HT1080 (cell line): ENCODE measurements around the gene NRDE2. TPM values are rescaled to one million over a fixed set of nuclear protein-coding genes. Genes with fewer than 3 reads are reported as not detected.
"Not testable (repeated sequence)": the region's sequence is repeated elsewhere in the genome, so short reads cannot be mapped to it uniquely, and the experiment has no call there.

Experiments
- DNase-seq: peaks from one replicate; pipeline ENCODE4 v3.0.0-alpha.2; 2015; ENCODE audit warnings: low read depth
- total RNA-seq: library from RNA; depleted of rRNA; stranded (reverse); fragments of >200 nt; shearing (Covaris generic); gene quantifications from 2 replicates; pipeline ENCODE4 v1.2.3, GENCODE V29; 2014

The NRDE2 gene
- total RNA-seq, 1 experiment from 2014 or later = 16.4 TPM

- DNase-seq = no peak
Measured at GRCh38 chr14:90275458-90275814, 56.3 kb downstream of the NRDE2 start.

DNA sequence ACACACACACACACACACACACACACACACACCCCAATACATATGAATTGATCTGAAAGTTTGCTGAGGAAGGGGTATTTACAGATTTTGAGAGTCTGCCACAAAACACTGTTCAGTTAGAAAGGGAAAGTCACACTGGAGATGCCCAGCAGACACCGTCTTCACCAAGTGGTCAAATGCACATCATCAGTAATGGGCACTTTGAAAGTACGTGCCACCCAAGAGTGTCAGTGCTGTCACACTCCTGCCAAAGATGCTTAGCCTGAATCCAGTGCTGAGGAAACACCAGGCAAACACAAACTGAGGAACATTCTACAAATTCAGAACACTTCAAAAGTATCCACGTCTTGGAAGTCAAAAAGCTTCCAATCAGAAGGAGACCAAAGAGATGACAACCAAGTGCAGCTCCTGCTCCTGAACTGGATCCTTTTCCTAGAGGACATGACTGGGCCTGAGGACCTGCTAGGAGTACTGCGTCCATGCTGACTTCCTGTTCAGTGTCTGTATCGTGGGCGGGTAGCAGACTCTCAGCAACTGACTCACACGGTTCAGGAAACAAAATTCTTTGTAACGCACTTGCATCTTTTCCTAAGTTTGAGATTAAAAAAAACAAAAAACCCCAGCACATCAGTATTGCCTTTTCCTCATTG is 56.8 kb downstream of the NRDE2 start:
- peak; percentile 70 for DNase-seq

GRCh38 chr14:90274019-90274418 is 57.7 kb downstream of the NRDE2 start:
- no peak for DNase-seq

GRCh38 chr14:90273532-90273931 is 58.2 kb downstream of the NRDE2 start:
- no peak for DNase-seq

DNA sequence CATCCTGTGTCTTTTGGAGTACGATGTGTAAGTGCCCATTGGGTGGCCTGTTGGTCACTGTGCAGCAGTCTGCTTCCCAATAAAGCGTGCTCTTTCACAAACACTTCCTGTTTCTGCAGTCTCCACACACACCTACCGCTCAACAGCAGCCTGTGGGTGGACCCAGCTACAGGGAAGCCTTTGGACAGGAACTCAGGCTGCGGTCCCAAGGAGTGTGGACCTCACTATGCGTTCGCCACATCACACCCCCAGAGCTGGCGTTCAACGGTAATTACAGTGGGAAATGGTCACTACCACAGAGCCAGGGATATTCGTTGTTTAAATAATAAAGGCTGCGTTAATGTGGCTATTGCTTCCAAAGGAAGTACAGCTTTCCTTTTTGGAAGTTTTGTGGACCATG is 59.2 kb downstream of the NRDE2 start:
- no peak for DNase-seq

DNA sequence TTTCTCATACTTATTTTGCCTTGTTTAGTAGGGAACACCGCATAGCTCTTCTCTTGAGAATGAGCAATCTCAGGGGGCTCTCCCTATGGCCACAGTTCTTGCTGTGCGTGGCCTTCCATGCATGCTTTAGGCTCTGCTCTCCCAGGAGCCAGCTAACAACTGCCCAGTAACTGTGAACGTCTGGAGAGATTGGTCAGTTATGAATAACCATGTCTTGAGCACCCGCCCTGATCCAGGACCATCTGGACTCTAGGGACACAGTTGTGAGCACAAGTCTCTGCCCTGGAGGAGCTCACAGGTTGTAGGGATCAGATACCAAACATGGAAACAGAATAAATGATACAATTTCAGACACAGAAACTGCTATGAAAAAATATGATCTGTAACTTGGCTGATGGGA is 63.3 kb downstream of the NRDE2 start:
- no peak for DNase-seq

- no peak for DNase-seq
Measured at GRCh38 chr14:90266441-90267154, 65.1 kb downstream of the NRDE2 start.

- no peak for DNase-seq
Measured at GRCh38 chr14:90263748-90264449, 67.8 kb downstream of the NRDE2 start.

DNA sequence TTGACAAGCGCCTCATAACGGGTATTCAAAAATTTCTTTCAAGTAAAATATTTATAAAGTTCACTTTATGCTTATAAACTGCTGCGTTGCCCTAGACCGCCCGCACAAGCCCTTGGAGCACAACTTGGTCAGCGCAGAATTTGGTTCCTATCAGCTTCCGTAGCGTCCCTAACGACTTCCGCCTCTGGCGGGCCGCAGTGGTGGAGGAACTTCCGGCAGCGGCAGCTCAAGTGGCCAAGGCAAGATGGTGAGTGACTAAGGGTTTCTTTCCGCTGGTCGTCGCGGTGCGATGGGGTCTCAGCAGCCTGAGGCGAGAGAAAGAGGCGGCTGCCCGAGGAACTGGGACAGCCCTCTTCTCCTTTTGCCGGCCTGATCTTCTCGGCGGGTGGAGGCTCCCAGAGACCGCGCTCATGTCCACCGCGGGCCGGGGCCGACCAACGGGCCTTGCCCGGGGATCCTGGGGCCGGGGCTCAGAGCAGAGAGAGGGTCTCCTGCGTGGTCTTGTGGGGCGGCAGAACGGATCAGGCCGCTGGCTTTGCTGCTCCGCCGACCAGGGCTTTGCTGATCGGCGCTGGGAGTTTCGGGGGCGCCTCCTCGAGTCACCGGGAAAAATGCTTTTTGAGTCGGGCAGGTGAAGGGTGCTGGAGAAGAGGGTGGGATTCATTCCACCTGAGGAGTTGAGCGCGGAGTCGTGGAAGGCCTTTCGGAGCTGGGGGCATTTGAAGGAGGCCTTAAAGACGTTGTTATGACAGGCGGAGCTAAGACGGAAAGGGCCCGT is 75.2 kb downstream of the NRDE2 start, which contains the start of gene PSMC1:
Gene PSMC1, plus strand, starts transcription at position 200 of the 778 bp plus-strand sequence. Its CDS starts 45 bp downstream, at position 245.
- peak; percentile 87 for DNase-seq

GRCh38 chr14:90255871-90256270 is 75.9 kb downstream of the NRDE2 start:
- DNase-seq = no peak

GRCh38 chr14:90253826-90254225 is 77.9 kb downstream of the NRDE2 start:
- DNase-seq = no peak

GRCh38 chr14:90248594-90248993 is 83.1 kb downstream of the NRDE2 start:
- no peak for DNase-seq

DNA sequence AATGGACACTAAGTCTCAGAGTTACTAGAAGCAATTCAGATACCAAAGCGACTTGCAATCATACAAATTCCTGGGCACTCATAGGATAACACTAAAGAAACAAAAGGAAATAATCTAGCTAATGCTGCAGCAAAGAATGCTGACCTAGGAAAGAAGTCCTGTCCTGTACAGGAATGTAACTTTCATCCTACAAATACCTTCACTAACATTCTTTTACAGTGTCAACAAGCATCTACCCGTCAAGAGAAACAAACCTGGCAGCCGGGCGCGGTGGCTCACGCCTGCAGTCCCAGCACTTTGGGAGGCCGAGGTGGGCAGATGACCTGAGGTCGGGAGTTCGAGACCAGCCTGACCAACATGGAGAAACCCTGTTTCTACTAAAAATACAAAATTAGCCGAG is 84.3 kb downstream of the NRDE2 start:
- DNase-seq = not testable (repeated sequence)

DNA sequence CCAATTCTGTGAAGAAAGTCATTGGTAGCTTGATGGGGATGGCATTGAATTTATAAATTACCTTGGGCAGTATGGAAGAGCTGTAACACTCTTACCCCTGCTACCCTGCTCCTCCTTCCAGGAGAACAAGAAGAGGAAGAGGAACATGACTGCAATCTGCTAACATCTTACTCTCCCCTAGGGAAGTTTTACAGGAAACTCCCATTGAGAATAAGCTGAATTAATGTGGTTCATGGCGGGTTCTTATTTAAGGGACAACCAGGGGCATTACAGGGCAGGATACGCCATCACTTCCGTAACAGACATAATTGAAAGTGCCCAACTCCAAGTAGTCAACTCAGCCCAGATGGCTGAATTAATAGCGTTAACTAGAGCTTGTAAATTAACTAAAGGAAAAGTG is 84.8 kb downstream of the NRDE2 start:
- no peak for DNase-seq

- no peak for DNase-seq
Measured at GRCh38 chr14:90242444-90242843, 89.3 kb downstream of the NRDE2 start.

DNA sequence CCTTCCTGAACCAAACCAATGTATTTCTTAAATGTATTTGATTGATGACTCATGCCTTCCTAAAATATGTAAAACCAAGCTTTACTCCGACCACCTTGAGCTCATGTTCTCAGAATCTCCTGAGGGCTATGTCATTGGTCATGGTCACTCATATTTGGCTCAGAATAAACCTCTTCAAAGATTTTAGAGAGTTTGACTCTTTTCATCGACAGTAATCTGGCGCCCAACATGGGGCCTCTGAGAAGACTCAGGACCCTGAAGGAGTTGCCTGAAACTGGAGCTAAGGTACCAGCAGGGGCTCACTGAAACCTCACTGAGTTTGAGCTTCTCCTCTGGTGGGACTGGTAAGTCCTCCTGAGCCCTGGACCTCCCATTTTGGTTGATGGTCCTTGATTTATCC is 92.6 kb downstream of the NRDE2 start:
- no peak for DNase-seq

DNA sequence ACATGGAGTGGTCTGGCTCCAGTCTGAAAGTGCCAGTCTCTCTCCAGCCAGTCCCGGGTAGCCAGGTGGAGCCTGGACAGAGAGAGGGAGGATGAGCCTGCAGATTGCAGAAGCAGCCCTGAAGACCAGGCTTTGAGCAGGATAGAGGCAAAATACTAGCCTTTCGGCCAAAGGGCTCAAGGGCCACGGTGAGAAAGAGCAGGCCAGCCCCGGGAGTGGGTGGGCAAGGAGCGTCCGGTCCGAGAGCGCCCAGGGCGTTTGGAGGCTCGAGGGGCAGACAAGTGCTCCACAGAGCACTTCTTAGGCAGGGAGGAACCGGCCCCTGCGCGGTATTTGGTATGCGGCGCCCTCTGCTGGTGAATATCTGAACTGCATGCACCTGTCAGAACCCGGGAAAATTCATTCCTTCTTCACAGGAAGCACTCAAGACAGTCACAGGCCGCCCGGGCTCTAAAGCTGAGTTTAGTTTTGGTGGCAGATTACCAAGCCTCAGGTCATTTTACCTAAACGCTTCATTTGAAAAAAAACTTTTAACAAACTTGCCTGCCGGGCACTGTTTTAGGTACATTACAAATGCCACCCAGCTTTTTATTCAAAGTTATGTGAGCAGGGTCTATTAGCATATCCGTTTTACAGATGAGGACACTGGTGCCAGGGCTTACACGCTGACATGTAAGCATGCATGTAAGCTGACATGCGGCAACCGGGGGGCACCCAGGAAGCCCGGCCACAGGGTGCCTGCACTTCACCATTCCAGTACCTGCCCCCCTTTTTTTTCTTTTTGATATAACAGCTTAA is 96.4 kb downstream of the NRDE2 start:
- peak; percentile 78 for DNase-seq

DNA sequence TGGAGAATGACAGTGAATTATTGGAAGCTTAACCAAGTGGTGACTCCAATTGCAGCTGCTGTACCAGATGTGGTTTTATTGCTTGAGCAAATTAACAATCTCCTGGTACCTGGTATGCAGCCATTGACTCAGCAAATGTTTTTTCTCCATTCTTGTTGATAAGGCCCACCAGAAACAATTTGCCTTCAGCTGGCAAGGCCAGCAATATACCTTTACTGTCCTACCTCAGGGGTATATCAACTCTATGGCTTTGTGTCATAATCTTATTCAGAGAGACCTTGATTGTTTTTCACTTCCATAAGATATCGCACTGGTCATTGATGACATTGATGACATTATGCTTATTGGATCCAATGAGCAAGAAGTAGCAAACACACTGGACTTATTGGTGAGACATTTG is 101.8 kb downstream of the NRDE2 start:
- not testable (repeated sequence) for DNase-seq

DNA sequence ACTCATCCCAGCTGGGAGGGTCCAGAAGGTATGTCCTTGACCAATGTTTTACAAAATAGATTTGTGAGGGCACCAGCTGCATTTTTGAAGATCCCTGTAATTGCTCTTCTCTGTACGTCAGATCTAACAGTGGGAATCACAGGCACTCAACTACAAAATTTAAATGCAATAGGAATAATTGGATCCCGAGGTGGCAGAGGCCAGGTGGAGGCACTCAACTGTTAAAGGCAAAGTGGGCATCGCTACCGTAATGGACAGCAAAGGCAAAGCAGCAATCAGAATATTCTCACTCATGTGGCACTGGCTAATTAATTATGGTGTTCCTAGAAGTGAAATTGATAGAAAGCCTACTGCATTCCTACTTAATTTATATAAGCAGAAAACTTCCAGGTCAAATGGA is 103.3 kb downstream of the NRDE2 start:
- DNase-seq = no peak
